ENCODE results near the gene FRS3. TPM values are rescaled to one million over a fixed set of nuclear protein-coding genes. Genes with fewer than 3 reads are reported as not detected.

FRS3 gene
- total and polyA plus RNA-seq, 2 donors from 2014 or later: 5.3 to 7.0 TPM

GRCh38 chr6:41791984-41792383, 12.3 kb upstream of the FRS3 start:
- Histone ChIP-seq H3K9me3 (ENCODE audit: control insufficient read depth in 2 of 3, insufficient read depth in 1 of 3, low read length in 3 of 3) (no peaks in the 10 kb centered on the region), H3K4me1 (ENCODE audit: control insufficient read depth in 2 of 3, insufficient read depth in 2 of 3, low read depth in 1 of 3, low read length in 3 of 3) (no peaks in the 10 kb centered on the region), H3K4me3 (ENCODE audit: low read length in 3 of 3) (no peak overlapping the region), H3K9ac (ENCODE audit: low read length in 3 of 3) (no peak overlapping the region), H3K36me3 (ENCODE audit: control insufficient read depth in 2 of 3, insufficient read depth in 3 of 3, low read length in 3 of 3) (peaks cover 2 to 33% (median 10%) of the 10 kb centered on the region in 3 donors), H3K27me3 (ENCODE audit: control insufficient read depth, insufficient read depth, low read length) (no peaks in the 10 kb centered on the region), H3K27ac (ENCODE audit: low read depth in 2 of 2, low read length in 2 of 2) (no peak overlapping the region)
- TF ChIP-seq CTCF (IDR thresholded peaks at IDR 0.05; ENCODE audit: borderline replicate concordance, extremely low read depth, insufficient read depth): no peak
- FAIRE-seq: no peak
- DNase-seq: no peak
- intact Hi-C loops (cut with DNase I): no loop called here

GRCh38 chr6:41791305-41791704, 11.6 kb upstream of the FRS3 start:
- Histone ChIP-seq H3K27ac (ENCODE audit: low read depth in 2 of 2, low read length in 2 of 2) (no peak overlapping the region), H3K4me1 (ENCODE audit: control insufficient read depth in 2 of 3, insufficient read depth in 2 of 3, low read depth in 1 of 3, low read length in 3 of 3) (no peaks in the 10 kb centered on the region), H3K27me3 (ENCODE audit: control insufficient read depth, insufficient read depth, low read length) (no peaks in the 10 kb centered on the region), H3K9ac (ENCODE audit: low read length in 3 of 3) (no peak overlapping the region), H3K9me3 (ENCODE audit: control insufficient read depth in 2 of 3, insufficient read depth in 1 of 3, low read length in 3 of 3) (no peaks in the 10 kb centered on the region), H3K36me3 (ENCODE audit: control insufficient read depth in 2 of 3, insufficient read depth in 3 of 3, low read length in 3 of 3) (peaks cover 2 to 33% (median 10%) of the 10 kb centered on the region in 3 donors), H3K4me3 (ENCODE audit: low read length in 3 of 3) (no peak overlapping the region)
- no peak for DNase-seq
- FAIRE-seq: no peak
- TF ChIP-seq CTCF (IDR thresholded peaks at IDR 0.05; ENCODE audit: borderline replicate concordance, extremely low read depth, insufficient read depth): no peak
- intact Hi-C loops (cut with DNase I): no loop called here

- Histone ChIP-seq H3K4me1 (ENCODE audit: control insufficient read depth in 2 of 3, insufficient read depth in 2 of 3, low read depth in 1 of 3, low read length in 3 of 3) (peaks cover 0 to 8% (median 0%) of the 10 kb centered on the region in 3 donors), H3K27me3 (ENCODE audit: control insufficient read depth, insufficient read depth, low read length) (no peaks in the 10 kb centered on the region), H3K9ac (ENCODE audit: low read length in 3 of 3) (no peak overlapping the region), H3K4me3 (ENCODE audit: low read length in 3 of 3) (no peak overlapping the region), H3K36me3 (ENCODE audit: control insufficient read depth in 2 of 3, insufficient read depth in 3 of 3, low read length in 3 of 3) (peaks cover 2 to 26% (median 10%) of the 10 kb centered on the region in 3 donors), H3K27ac (ENCODE audit: low read depth in 2 of 2, low read length in 2 of 2) (no peak overlapping the region), H3K9me3 (ENCODE audit: control insufficient read depth in 2 of 3, insufficient read depth in 1 of 3, low read length in 3 of 3) (no peaks in the 10 kb centered on the region)
- intact Hi-C loops (cut with DNase I): no loop called here
- FAIRE-seq (no peak), DNase-seq (no peak)
- TF ChIP-seq CTCF (IDR thresholded peaks at IDR 0.05; ENCODE audit: borderline replicate concordance, extremely low read depth, insufficient read depth): no peak
Measured at GRCh38 chr6:41790045-41790444, 10.3 kb upstream of the FRS3 start.

- Histone ChIP-seq H3K27ac (ENCODE audit: low read depth in 2 of 2, low read length in 2 of 2) (no peak overlapping the region), H3K9me3 (ENCODE audit: control insufficient read depth in 2 of 3, insufficient read depth in 1 of 3, low read length in 3 of 3) (no peaks in the 10 kb centered on the region), H3K9ac (ENCODE audit: low read length in 3 of 3) (no peak overlapping the region), H3K36me3 (ENCODE audit: control insufficient read depth in 2 of 3, insufficient read depth in 3 of 3, low read length in 3 of 3) (peaks cover 2 to 26% (median 10%) of the 10 kb centered on the region in 3 donors), H3K4me1 (ENCODE audit: control insufficient read depth in 2 of 3, insufficient read depth in 2 of 3, low read depth in 1 of 3, low read length in 3 of 3) (peaks cover 0 to 13% (median 0%) of the 10 kb centered on the region in 3 donors), H3K4me3 (ENCODE audit: low read length in 3 of 3) (no peak overlapping the region), H3K27me3 (ENCODE audit: control insufficient read depth, insufficient read depth, low read length) (no peaks in the 10 kb centered on the region)
- intact Hi-C loops (cut with DNase I): loop anchor here (10.0 kb wide), 1 partner anchor 255 kb away; no protein-coding TSS in a partner anchor
- no peak for TF ChIP-seq CTCF (IDR thresholded peaks at IDR 0.05; ENCODE audit: borderline replicate concordance, extremely low read depth, insufficient read depth)
- DNase-seq (no peak), FAIRE-seq (no peak)
Measured at GRCh38 chr6:41789390-41789724, 9.7 kb upstream of the FRS3 start.

All from kidney (tissue), 14 donors.